Kasumi-1 (cell line): ENCODE measurements around the gene CAST.

ENCODE experiments used
- DNase-seq, 2 experiments: peaks; one replicate each; lab custom pipeline; 2025; lab: John Stamatoyannopoulos, UW

The CAST gene

DNA sequence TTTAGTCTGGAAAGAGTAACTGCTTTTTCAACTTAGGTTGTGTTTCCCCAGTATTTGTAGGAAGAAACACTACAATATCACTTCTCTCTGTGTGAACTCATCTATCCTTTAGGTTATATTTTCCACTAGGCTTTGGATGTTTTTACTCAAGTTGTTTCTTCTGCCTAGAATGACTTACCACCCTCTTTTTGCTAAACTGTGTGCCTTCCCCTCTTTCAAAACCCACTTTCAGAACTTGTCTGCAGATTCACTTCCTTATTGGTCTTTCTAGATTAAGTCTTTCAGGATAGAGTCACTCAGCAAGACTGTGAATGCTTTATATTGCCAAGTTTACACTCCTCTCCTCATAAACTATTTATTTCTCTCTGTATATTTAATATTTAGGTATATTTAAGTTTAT is 14.2 kb upstream of the CAST start:
- DNase-seq, result no peak

DNA sequence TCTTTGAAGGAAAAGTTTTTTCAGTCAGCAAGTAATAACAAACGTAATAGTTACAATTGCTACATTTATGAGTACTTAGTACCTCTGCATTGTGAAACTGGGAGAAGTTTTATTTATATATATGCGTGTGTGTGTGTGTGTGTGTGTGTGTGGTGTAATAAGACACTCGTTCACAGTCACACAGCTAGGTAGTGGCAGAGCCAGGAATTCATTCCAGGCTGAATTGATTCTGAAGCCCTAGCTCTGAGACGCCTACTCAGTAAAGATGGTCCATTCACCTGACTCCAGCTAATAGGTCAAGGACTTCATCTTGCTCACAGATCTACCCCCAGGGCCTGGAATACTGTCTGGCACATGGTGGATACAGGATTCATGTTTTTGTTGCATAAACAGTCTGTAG is 13.6 kb upstream of the CAST start:
- DNase-seq, result no peak

DNA sequence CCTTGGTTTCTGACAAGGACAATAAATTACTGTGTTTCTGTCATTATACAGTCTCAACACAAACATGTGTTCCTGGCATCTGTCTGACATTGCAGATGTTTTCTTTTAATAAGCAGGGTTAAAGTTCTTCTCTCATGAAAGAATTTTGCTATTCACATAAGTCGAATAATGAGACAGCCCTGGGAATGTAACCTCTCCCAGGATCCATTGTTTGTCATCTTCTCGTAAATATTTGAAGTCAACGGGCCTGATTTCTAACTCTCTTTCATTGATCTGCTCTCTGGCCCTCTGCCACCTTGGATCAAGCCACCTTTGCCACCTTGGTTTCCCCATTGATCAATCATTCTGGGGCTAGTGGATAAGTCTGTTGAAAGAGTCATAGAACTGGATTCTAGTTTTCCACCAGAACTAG is 12.9 kb upstream of the CAST start:
- DNase-seq, result no peak

DNA sequence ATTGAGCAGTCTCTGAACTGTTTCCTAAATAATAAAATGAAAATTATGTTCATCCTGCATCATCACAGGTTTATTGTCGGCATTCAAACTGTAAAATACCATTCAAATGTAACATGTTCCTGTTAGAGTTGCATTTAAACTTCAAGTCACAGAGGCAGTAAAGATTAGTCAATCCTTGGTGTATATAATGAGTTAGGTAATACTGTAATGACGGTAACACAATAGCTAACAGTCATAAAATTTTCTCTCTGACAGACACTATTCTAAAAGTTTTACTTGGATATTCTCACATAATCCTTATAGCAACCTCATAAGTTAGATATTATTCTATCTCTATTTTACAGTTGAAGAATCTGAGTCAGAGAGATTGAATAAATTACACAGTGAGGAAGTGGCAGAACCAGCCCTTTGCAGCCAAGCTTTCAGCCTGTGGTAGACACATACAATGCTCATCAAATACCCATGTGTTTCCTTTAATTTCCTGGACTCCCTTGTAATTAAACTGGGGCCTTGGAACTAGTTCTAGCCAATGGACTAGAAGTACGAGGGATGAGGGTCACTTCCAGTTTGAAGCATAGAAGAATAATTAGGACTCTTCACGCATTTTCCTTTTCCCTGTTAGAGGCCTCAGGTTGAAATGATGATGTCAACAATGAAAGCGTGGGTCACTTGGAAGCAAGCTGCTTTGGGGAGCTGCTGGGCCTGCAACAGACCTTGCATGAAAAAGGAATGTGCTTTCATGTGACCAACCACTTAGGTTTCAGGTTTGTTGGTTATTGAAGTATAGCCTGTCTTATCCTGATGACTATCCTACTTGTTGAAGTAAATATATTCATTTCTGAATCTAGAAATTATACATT is 12.3 kb upstream of the CAST start:
- DNase-seq, result no peak

DNA sequence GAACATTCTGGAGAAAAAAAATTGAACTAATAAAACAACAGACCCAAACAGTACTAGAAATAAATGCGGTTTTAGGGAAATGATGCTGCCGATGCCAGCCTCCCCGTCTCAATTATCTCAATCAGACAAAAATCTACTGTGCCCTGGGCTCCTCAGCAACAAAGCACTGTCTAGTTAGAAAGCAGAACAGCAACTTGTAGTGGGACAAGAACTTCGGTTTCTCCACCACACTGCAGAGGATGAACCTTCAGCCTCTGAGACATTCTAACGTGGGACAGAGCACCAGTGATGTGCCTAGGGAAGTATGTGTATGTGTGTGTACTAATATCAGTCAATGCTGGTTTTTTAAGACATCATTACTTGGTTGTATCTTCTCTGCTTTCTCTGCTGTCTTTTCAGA is 11.1 kb upstream of the CAST start:
- DNase-seq, result no peak

DNA sequence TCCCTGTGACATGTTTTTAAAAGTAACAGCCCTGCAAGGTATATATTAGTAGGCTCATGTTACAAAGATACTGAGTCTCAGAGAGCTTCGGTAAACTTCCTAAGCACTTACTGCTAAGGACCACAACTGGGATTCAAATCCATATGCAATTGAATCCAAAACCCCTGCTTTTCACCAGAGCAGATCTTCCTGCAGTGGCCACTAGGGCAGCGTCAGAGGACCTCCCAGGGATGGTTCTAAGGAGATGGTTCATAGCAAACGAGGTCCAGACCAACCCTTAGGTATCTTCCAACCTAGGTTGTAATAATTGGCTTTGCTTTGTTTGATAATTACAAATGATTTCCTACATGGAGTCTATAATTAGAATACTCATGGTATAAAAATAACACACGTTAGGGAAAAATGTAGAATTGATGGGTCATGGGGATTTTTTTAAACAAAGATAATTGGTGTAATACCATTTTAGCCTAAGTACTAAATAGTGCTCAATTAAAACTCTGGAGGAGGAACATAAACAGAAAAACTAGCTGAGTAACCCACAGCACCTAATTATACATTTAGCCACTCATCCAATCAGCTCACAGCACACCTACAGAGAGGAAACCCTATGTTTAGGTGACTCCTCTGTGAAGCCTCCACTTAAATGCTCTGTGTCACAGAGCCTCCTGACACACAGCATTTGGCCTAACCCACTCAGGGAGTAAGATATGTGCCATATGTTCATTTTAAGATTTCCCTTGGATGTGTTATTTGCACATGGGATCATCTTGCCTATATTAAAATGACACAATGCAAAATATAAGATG is 10.0 kb upstream of the CAST start:
- peak in 1 of 2 experiments; percentile 28 for DNase-seq

DNA sequence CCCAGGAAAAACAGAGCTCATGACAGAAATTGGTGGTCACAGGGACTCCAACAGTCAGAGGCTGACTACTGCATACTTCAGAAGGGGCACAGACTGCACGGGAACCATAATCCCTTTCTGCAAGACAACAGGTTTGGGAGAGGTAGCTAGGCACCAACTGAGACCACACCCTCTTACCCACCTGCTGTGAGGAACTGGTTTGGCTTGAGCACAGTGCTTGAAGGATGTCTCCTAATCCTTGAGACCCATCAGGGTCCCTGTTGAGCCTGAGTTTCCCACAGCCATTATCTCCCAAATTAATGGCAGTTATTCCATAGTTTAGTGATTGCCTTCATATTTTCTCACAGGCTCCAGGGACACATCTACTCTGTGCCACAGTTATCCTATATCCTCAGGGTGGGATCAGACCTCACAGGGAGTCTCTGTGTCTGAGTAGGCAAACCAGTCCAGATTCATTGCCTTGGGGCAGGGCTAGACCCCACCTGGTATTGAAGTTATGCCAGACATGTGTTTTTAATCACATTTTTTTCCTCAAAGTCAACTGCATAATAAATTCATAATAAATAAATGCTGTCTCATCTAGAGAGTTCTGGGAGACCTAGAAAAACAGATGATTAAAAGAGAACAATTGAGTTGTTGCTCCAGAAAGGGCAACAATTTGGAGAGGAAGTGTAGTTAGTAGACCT is 9.3 kb upstream of the CAST start:
- no peak for DNase-seq

DNA sequence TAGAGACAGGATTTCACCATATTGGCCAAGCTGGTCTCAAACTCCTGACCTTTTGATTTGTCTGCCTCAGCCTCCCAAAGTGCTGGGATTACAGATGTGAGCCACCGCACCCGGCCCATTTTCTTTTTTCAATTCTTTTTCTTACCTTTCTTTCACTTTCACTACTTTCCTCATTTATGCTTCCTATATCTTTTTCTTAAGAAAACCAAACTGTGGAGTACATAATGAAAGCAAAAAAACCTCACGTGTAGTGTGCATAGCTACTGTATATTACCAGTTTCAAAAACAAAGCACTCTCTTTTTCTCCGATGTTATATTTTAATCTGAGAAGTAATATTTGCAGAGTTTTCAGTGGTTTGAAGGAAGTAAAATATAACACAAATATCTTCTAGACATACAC is 8.0 kb upstream of the CAST start:
- DNase-seq, result no peak

DNA sequence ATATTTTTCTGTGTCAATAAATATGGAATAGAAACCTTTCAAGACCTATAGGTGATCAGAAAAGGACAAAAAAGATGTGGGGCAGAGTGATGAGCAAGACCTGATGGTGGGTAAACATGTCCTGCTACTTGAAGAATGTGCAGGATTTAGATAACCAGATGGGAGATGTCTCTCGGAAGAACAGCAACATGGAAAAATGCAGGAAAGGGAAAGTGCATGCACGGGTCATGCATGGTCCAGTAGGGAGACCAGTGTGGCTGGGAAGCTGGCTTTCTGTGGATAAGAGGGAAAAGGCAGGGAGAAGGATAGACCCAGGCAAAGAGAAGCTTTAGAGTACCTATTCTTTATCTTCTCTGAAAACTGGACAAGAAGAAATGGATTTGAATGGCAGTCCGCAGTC is 7.1 kb upstream of the CAST start:
- DNase-seq, result no peak

DNA sequence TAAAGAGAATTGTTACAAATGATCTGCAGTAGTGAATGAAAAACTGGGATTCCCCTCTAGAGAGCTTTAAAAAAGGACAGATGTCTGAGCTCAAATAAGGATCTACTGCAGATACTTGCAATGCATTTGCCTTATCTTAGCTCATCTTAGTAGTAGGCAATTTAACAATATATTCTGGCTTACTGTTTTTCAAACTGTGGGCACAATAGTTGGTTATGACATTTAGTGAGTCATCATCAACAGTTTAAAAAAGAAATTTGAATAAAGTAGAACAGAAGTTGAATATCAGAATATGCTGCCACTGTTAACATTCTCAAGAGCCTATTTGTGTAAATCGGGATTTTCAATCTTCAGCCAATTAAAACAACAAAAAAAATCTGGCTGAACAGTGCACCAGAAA is 6.7 kb upstream of the CAST start:
- DNase-seq, result no peak

DNA sequence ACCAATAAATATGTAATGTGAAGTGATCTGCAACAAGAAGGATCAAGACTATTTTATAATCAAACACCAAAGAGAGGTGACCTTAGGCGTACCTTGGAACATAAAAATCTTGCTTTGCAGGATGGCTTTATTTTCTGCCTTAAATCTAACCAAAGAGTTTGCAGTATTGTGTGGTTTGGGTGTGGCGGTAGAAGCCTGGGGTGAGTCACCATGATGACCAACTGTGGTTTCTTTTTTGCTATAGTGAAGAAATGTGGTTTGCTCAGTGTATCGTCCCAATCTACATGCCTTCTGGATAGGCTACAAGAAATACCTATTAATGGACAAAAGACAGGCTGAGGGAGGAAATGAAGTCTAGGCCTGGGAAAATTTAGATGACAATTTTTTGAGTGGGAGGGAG is 5.1 kb upstream of the CAST start:
- no peak for DNase-seq

DNA sequence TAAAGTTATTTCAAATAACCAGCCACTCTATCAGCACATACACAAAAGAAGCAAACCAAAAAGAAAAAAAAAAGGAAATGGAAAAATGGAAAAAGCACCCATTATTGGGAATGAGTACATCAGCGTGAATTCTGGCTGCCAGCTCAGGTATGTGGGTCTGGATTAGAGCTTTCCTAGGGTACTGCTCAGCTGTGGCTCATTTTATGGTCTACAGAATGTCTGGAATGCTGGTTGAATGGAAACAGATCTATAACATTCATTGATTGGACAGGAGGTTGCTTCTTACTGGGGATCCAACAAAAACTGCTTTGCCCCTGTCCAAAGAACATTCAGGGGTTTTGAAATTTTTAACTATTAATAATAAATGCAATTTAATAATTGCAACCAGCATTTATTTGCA is 3.9 kb upstream of the CAST start:
- DNase-seq, result no peak

DNA sequence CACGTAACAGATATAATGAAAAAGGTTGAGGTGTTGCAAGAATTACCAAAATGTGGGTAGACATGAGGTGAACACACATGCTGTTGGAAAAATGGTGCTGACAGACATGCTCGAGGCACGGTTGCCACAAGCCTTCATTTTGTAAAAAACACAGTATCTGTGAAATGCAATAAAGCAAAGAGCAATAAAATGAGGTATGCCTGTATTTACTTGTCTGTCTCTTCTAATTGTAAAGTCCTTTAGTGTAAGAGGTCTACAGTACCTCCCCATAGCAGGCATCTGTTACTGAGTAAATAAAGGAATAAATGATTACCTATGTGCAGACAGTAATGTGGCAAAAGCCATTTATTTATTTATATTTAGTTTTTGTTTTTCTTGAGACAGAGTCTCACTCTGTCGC is 3.0 kb upstream of the CAST start:
- no peak for DNase-seq

DNA sequence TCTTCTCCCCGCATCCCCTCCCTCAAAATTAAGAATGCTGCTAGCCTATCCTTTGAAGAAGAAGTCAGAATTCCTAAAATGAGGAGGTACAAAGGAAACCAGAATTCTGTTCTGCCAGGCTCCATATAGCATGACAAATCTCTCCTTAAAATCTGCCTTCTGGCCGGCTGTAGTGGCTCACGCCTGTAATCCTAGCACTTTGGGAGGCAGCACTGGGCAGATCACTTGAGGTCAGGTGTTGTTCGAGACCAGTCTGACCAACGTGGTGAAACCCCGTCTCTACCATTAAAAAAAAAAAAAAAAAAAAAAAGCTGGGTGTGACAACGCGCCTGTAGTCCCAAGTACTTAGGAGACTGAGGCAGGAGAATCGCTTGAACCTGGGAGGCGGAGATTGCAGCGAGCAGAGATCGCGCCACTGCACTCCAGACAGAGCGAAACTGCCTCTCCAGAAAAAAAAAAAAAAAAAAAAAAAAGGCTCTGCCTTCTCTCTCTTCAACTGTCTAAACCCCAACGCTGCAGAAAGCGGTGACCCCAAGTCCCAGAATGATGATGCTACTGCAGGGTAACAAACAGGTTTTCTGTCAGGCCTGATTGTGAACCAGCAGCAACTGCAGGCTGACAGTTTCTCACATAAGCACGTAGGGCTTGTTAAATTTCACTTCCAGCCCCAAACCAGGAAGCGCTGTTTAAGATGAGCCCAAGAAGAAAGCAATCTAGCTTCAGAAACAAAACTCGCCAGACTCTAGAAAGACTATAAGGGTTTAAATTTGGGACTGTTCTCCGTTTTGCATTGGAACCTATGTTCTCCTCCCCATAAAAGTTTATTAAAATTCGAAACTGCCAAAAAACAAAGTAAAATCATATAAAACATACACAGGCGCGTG is 963 bp upstream of the CAST start:
- DNase-seq, result peak; percentile 43 to 71

DNA sequence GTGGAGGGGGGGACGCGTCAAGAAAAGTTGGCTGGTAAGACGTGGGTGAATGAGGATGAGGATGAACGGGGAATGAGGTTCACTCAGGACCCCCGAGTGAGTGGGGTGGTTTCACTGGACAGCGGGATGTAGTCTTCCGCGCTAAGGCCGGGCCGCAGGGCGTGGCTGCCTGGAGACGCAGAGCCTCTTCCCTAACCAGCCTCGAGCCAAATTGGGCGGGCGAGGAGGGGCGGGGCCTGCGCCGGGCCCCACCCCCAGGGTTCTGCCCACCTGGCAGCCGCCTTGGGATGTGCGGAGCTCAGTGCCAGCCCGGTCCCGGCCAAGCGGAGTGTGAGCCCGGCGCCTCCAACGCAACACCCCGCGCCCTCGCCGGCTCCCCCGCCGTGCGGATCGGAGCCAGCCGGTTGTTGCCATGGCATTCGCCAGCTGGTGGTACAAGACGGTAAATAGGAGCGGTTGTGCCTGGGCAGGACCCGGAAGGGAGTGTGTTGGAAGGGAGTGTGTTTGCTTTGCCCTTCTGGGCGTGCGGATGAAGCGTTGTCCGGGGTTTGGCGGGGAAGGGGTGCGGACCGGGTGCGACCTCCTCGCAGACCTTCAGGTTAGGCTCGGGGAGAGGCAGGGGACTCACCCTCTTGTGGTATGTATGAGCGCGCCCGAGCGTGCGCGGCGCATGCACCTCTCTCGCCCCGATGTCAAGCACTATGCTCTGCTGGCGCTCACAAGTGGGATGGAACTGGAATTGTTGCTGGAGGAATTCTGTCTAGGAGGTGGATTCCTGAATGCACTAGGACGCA is 746 bp downstream of the CAST start:
- peak; percentile 81 to 84 for DNase-seq

DNA sequence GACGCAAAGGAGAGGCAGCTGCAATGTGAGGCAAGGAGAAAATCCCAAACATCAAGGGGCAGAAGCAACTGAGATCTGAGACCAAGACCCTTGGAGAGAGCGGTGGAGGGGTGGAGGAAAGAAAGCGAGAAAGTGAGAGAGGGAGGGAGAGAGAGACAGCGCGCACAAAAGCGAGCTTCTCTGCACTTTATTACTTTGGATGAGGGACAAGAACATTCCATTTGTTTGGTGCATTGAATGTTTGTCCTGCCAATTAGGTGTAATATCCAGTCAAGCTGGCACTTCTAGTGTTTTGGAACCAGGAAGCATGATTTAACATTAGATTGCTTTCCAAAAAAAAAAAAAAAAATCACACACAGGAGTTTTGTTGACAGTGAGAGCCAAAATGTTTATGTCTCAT is 1.4 kb downstream of the CAST start:
- no peak for DNase-seq

DNA sequence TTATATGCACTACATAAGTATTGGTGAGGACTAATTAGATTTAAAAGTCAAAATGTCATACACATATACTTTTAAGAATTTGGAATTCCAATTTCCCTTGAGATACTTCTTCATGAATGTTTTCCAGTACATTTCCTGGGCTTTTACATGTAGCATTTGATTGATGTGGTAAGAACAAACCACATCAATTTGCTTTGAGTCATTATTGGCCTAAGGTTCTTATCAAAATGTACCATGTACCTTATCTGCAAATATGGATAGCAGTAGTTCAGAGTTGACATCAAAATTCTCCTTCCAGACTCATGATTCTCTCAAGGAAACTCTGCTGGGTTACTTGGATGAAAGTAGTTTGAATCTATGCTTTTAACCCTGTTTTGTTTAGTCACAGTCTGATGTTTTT is 2.5 kb downstream of the CAST start:
- DNase-seq, result no peak

DNA sequence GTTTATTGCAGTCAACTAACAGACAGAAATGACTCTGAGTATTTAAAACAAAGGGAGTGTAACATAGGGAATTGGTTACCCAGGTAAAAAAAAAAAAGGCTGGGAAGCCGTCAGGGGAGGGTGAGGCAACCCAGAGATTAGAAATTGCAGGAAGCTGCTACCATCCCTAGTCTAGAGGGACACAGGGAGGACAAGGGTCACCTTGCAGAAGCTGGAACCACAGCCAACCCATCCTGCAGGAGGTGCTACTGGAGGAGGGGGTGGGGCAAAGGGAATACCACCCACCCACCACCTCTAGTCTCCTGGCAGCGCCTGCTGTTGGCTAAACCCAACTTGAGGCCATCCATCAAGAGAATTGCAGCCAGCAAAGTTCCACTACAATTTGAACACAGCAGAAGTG is 6.5 kb downstream of the CAST start:
- no peak for DNase-seq

DNA sequence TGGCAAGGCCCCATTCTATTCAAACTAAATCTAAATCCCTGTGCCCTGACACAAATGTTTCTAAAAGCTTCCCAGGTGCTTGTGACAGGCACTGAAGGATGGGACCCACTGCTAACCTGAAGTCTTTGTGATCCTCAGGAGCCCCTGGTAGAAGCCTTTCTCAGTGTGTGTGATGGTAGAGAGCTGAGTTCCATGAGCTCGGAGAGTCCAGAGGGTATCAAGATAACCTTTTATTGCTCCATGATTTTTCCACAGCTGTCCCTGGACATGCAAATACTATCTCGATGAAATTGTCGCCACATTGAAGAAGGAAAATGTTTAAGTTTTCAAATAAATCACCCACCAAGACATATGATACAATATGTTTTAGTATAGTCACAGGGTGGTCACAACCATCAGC is 7.7 kb downstream of the CAST start:
- DNase-seq, result no peak

DNA sequence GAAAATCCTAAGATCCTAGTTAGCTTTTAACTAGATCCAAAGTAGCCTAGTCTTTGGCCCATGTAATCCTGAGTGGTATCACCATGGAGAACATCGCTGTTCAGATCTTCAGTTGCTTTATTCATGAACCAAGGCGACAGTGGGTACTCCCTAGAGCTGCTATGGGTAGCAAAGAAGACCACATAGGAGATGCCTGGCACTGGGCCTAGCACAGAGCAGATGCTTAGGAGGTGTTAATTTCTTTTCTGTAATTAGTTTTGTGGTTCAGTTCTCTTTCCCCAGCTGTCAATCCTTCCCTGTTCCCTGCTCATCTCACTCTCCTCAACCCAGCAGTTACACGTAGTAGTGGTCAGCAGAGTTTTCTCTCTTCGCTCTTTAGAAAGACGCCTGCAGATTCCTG is 9.3 kb downstream of the CAST start:
- DNase-seq, result no peak

DNA sequence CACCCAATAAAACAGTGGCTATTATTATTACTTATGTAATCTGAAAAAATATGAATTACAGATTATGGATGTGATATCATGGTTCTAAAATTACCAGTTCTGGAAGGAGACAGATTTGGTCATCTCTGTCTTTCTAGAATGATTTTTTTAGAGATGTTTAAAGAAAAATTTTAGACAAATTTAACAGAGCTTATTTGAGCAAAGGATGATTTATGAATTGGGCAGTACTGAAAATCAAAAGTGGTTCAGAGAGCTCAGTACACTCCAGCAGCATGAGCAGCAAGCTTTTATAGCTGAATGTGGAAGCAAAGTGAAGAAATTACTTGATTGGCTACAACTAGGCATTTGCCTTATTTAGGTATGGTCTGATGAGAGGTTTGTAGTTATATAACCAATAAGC is 11.0 kb downstream of the CAST start:
- DNase-seq, result no peak
